Stomach smooth muscle (tissue), 2 donors: Measurements from ENCODE around the gene UGT1A10.
"Not testable (repeated sequence)": the region's sequence is repeated elsewhere in the genome, so short reads cannot be mapped to it uniquely, and the experiment has no call there.

Source experiments
- H3K27ac ChIP-seq: one replicate; pipeline ENCODE4 v1.7.0; 2013; ENCODE audit warnings: mild to moderate bottlenecking, low read length, inconsistent platforms
- H3K27me3 ChIP-seq, 2 donors: one replicate each; pipeline ENCODE4 v1.7.0; 2013; ENCODE audit warnings: low read length in 2 of 2; ENCODE audit not compliant: insufficient read depth in 2 of 2, control insufficient read depth in 1 of 2
- H3K36me3 ChIP-seq, 2 donors: one replicate each; pipeline ENCODE4 v1.7.0; 2013; ENCODE audit warnings: low read length in 2 of 2; ENCODE audit not compliant: control insufficient read depth in 2 of 2, insufficient read depth in 2 of 2
- H3K4me1 ChIP-seq: one replicate; pipeline ENCODE4 v1.7.0; 2013; ENCODE audit warnings: low read length; ENCODE audit not compliant: control insufficient read depth, insufficient read depth
- H3K4me3 ChIP-seq, 2 donors: one replicate each; pipeline ENCODE4 v1.7.0; 2013; ENCODE audit warnings: low read length in 2 of 2
- H3K9ac ChIP-seq, 2 donors: one replicate each; pipeline ENCODE4 v1.7.0; 2013; ENCODE audit warnings: low read length in 2 of 2, mild to moderate bottlenecking in 1 of 2
- H3K9me3 ChIP-seq, 2 donors: one replicate each; pipeline ENCODE4 v1.7.0; 2013; ENCODE audit warnings: low read length in 2 of 2; ENCODE audit not compliant: control insufficient read depth in 2 of 2
- donor health status: healthy.
- donor health status: Pancreatic carcinoma.

The UGT1A10 gene

DNA sequence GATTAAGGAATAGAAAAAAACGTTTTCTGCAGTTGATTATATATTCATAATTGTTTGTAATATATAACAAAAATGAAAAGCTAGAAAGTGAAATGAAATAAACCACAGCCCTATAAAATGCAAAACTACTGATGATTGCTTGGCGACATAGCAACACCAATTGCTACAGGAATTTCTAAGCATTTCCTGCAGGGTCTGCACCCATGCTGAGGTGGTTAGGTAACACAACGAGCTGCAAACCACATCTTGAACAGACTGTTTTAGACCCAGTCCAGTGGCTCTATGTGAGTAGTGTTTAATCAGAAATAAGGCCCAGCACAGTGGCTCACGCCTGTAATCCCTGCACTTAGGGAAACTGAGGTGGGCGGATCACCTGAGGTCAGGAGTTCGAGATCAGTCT, 18.3 kb downstream of the UGT1A10 start:
- Histone ChIP-seq H3K27me3 (peaks cover 0 to 2% of the 10 kb centered on the region in 2 donors), H3K4me1 (no peaks in the 10 kb centered on the region)

DNA sequence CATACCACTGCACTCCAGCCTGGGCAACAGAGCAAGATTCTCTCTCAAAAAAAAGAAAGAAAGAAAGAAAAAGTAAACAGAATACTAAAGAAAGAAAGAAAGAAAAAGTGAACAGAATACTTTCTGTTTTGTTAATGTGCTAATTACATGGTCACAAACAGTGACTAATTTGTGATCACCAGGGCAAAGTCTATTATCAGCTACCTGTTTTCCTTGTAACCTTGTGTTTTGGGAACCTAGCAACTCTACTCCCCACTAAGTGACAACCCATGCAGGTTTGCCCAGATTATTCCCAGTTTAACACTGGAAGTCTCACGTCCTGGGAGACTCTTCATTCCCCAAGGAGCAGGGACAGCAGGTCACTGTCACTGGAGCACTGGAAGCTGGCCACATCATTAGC, 18.8 kb downstream of the UGT1A10 start:
- Histone ChIP-seq H3K9me3 (no peaks in the 10 kb centered on the region), H3K4me3 (no peak overlapping the region), H3K4me1 (no peaks in the 10 kb centered on the region), H3K9ac (no peak overlapping the region), H3K27ac (no peak overlapping the region), H3K36me3 (no peaks in the 10 kb centered on the region), H3K27me3 (peaks cover 0 to 2% of the 10 kb centered on the region in 2 donors)

More for the DNA sequence above, 18.3 kb downstream of the UGT1A10 start:
- Histone ChIP-seq H3K4me3 (no peak overlapping the region), H3K27ac (no peak overlapping the region), H3K9ac (no peak overlapping the region), H3K9me3 (no peaks in the 10 kb centered on the region), H3K36me3 (no peaks in the 10 kb centered on the region)

DNA sequence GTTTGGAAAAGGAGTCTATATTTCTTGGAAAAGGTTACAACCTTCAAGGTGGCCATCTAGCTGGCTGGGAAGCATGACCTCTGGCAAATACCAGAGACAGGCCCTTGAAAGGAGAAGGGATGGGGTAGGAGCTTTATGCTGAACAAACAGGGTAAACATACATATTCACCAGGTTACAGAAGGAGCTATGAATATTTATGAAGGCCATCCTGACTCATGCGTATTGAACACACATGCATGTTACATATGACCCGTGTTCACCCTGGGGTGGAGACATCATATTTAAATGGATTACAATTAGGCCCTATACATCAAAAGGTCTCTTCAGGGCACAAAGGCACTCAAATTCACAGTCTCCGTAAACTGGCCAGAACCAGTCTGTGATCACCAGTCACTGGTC, 19.7 kb downstream of the UGT1A10 start:
- not testable (repeated sequence) for H3K9ac ChIP-seq, H3K27me3 ChIP-seq, H3K27ac ChIP-seq, H3K36me3 ChIP-seq, H3K9me3 ChIP-seq, H3K4me3 ChIP-seq, H3K4me1 ChIP-seq

DNA sequence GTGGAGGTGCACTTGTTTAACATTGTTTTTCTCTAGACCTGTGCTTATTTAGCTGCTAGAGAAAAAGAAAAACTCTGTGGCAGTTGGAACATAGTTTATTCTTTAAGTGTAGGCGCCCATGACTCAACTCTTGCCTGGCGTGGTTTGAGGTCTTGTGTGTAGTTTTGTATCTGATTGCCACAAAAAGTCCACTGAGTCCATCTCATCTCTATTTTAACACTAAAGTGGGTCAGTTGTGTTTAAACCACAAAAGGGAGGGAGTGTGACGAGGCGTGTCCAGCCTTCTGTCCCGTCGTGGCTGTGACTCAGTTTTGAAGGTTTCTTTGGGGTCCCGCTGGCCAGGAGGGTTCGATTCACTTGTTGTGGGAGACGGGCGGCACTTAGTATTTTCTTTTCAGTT, 20.2 kb downstream of the UGT1A10 start:
- Histone ChIP-seq H3K36me3 (no peaks in the 10 kb centered on the region), H3K9ac (no peak overlapping the region), H3K27me3 (no peaks in the 10 kb centered on the region), H3K4me3 (no peak overlapping the region), H3K27ac (no peak overlapping the region), H3K4me1 (no peaks in the 10 kb centered on the region), H3K9me3 (no peaks in the 10 kb centered on the region)

DNA sequence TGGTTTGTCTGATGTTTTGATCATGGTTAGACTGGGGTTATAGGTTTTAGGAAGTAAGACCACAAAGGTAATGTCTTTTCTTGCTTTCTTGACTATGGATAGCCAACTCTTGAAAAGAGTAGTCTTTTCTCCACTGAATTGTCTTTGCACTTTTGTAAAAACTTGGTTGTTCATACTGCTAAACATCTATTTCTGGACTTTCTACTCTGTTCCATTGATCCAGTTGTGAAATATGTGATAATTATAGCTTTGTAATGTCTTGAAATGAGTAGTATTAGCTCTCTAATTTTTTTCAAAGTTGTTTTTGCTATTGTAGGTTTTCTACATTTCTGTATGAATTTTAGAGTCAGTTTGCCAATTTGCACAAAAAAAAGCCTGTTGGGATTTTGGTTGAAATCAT, 22.4 kb downstream of the UGT1A10 start:
- H3K4me1 ChIP-seq, result no peaks in the 10 kb centered on the region
- H3K36me3 ChIP-seq, result no peaks in the 10 kb centered on the region
- H3K4me3 ChIP-seq, result no peak overlapping the region
- H3K27me3 ChIP-seq, result no peaks in the 10 kb centered on the region
- H3K9ac ChIP-seq, result no peak overlapping the region
- H3K9me3 ChIP-seq, result no peaks in the 10 kb centered on the region
- no peak overlapping the region for H3K27ac ChIP-seq

DNA sequence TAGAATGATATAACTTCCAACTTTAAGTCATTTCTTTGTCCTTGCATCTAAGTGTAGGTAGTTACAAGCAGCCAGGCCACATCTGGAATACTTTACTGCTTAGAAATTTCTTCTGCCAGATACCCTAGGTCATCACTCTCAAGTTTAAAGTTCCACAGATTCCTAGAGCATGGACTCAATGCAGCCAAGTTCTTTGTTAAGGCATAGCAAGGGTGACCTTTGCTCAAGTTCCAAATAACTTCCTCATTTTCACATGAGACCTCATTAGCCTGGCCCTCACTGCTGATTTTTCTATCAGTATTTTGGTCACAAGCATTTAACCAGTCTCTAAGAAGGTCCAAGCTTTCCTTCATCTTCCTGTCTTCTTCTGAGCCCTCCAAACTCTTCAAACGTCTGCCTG, 27.7 kb downstream of the UGT1A10 start:
- Histone ChIP-seq H3K36me3 (no peaks in the 10 kb centered on the region), H3K4me1 (no peaks in the 10 kb centered on the region), H3K27ac (no peak overlapping the region), H3K4me3 (no peak overlapping the region), H3K9me3 (no peaks in the 10 kb centered on the region), H3K27me3 (no peaks in the 10 kb centered on the region), H3K9ac (no peak overlapping the region)

DNA sequence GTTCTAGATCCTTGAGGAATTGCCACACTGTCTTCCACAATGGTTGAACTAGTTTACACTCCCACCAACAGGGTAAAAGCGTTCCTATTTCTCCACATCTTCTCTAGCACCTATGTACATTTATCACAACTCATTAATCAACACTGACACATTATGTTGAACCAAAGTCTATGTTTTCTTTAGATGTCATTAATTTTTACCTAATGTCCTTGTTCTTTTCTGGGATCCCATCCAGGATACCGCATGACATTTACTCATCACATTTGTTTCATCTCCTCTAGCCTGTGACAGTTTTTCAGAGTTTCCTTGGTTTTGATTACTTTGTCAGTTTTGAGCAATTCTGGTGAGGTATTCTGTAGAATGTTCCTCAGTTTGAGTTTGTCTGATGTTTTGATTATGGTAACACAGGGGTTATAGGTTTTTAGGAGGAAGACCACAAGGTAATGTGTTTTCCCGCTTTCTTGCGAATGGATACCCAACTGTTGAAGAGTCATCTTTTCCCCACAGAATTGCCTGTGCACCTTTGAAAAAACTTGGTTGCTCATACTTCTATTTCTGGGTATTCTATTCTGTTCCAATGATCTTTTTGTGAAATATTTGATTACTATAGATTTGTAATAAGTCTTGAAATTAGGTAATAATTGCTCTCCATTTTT, 32.5 kb downstream of the UGT1A10 start:
- Histone ChIP-seq H3K36me3 (no peaks in the 10 kb centered on the region), H3K9me3 (no peaks in the 10 kb centered on the region), H3K27ac (no peak overlapping the region), H3K4me1 (no peaks in the 10 kb centered on the region), H3K9ac (no peak overlapping the region), H3K27me3 (no peaks in the 10 kb centered on the region), H3K4me3 (no peak overlapping the region)

DNA sequence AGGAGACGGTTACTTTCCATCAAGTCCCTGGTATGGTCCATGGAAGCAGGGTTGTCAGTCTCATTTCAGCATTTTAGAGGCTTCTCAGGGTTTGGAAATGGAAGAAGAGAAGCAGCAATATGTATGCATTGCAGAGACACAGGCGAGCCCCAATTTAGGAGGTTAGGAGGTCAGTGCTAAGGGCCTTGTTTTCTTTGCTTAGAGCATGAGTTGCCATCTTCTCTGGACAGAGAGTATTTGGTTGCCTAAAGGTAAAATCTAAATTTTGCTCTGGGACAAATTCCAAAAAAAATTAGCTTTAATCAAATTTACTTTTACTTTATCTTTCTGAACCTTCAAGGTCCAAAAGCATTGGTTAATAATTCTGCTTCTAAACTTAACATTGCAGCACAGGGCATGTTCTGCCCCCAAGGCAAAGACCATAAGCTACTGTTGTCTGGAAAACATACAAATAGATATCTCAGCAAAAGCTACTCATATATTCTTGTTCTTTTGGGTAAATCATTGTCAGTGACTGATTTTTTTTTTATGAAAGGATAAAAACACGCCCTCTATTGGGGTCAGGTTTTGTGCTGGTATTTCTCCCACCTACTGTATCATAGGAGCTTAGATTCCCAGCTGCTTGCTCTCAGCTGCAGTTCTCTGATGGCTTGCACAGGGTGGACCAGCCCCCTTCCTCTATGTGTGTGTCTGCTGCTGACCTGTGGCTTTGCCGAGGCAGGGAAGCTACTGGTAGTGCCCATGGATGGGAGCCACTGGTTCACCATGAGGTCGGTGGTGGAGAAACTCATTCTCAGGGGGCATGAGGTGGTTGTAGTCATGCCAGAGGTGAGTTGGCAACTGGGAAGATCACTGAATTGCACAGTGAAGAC, 35.3 kb downstream of the UGT1A10 start, which contains the start of gene UGT1A9:
Gene UGT1A9 (plus strand): TSS at position 609 of the 872 bp plus-strand sequence. CDS start 37 bp downstream, at position 646.
- no peak within 1 kb of the TSS for H3K4me3 ChIP-seq
- no peaks in the 10 kb centered on the region for H3K4me1 ChIP-seq
- H3K9me3 ChIP-seq, result peaks cover 0 to 2% of the 10 kb centered on the region in 2 donors
- no peaks in the 10 kb centered on the region for H3K27me3 ChIP-seq
- H3K36me3 ChIP-seq, result no peaks in the 10 kb centered on the region
- H3K27ac ChIP-seq, result no peak within 1 kb of the TSS
- no peak within 1 kb of the TSS for H3K9ac ChIP-seq

DNA sequence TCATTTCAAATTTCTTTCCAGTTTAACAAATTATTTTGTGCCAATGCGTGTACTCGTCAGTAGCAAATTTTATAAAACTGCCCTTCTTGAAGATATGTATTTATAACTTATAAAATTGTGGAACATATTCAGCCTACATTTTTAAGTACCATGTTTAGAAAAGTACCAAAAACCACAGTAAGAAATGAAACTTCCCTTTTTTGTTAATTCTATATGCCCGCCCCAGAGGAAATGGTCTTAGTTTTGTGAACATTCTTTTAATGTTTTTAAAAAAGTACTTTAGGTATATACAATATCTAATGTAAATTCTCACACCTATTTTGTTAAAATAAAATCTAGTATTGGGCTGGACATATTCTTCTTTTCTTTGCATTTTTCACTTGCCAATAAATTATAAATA, 36.6 kb downstream of the UGT1A10 start:
- H3K9me3 ChIP-seq, result peaks cover 0 to 2% of the 10 kb centered on the region in 2 donors
- H3K36me3 ChIP-seq, result no peaks in the 10 kb centered on the region
- H3K27me3 ChIP-seq, result no peaks in the 10 kb centered on the region
- H3K9ac ChIP-seq, result no peak overlapping the region
- H3K4me3 ChIP-seq, result no peak overlapping the region
- H3K4me1 ChIP-seq, result no peaks in the 10 kb centered on the region
- H3K27ac ChIP-seq, result no peak overlapping the region

DNA sequence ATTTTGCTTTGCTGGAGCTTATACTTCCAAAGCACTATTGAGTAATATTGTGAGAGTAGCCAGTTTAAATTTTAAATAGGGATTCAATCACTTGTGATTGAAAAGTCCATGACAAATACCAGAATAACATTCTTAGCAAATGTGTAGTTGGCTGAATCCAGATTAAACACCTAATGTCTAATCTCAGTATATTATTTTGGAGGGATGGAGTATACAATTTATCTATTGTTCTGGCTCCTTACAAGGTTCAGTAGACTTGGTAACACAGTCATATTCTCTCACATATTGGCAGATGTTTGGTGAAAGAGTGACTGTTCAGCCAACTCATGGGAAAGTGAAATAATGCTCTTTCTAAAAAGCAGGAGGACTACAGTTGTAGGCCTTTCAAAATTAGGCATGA, 37.6 kb downstream of the UGT1A10 start:
- Histone ChIP-seq H3K9me3 (peaks cover 0 to 2% of the 10 kb centered on the region in 2 donors), H3K9ac (no peak overlapping the region), H3K27me3 (no peaks in the 10 kb centered on the region), H3K36me3 (no peaks in the 10 kb centered on the region), H3K27ac (no peak overlapping the region), H3K4me1 (no peaks in the 10 kb centered on the region), H3K4me3 (no peak overlapping the region)

DNA sequence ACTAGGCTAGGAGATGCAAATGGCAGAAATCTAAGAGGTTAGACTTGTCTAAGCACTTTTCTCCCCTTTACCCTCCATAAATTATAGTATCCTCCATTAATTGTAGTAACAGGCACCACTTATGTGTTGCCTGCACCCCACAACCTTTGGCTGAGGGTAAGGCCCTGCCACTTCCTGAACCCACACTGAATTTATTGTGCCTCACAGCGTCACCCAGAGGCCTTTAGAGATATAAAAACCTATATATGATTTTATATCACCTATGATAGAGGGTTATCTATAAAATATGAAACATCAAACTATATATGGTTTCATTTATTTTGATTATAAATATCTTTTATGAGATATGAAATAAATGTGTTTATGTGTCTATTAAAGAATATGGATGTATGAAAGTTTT, 38.1 kb downstream of the UGT1A10 start:
- Histone ChIP-seq H3K27me3 (no peaks in the 10 kb centered on the region), H3K4me1 (no peaks in the 10 kb centered on the region), H3K27ac (no peak overlapping the region), H3K9ac (no peak overlapping the region), H3K36me3 (no peaks in the 10 kb centered on the region), H3K4me3 (no peak overlapping the region), H3K9me3 (peaks cover 0 to 2% of the 10 kb centered on the region in 2 donors)
